GM23338 (cell line): ENCODE results near the gene RAPGEF5. TPM values are rescaled to one million over a fixed set of nuclear protein-coding genes. Genes with fewer than 3 reads are reported as not detected.
A peak's percentile ranks its signal among the peaks of the same experiment; 100 is the strongest.

Experiments
- ATAC-seq: fragments of 200-7000 bp; cut with Tn5 transposase; 3 replicates; pipeline ENCODE4 v1.9.1; 2020
- DNase-seq: peaks from one replicate; pipeline ENCODE4 v3.0.0-alpha.2; 2015; ENCODE audit warnings: low spot score
- H2AFZ ChIP-seq: fragments of 200-600 bp; sonication (generic); 2 replicates; pipeline ENCODE4 v1.8.0; 2016; ENCODE audit warnings: antibody characterized with exemption, mild to moderate bottlenecking, moderate library complexity
- H3F3A ChIP-seq: fragments of 200-600 bp; sonication (generic); replicated peaks from 2 replicates; pipeline ENCODE4 v1.8.0; 2017; ENCODE audit warnings: antibody characterized with exemption, mixed run types, low read depth
- H3K27ac ChIP-seq: fragments of 200-600 bp; sonication (generic); 2 replicates; pipeline ENCODE4 v1.6.1; 2016; ENCODE audit warnings: low read depth
- H3K27me3 ChIP-seq: fragments of 200-600 bp; sonication (generic); 2 replicates; pipeline ENCODE4 v1.8.0; 2016; ENCODE audit warnings: mild to moderate bottlenecking, mixed run types, moderate library complexity; ENCODE audit not compliant: insufficient read depth
- H3K36me3 ChIP-seq: fragments of 200-600 bp; sonication (generic); 2 replicates; pipeline ENCODE4 v1.8.0; 2016; ENCODE audit warnings: mild to moderate bottlenecking; ENCODE audit not compliant: insufficient read depth
- H3K4me1 ChIP-seq: fragments of 200-600 bp; sonication (generic); 2 replicates; pipeline ENCODE4 v1.8.0; 2016; ENCODE audit warnings: mild to moderate bottlenecking, moderate library complexity; ENCODE audit not compliant: insufficient read depth
- H3K4me2 ChIP-seq: fragments of 200-600 bp; sonication (generic); 2 replicates; pipeline ENCODE4 v1.7.1; 2017; ENCODE audit warnings: mixed run types
- H3K4me3 ChIP-seq: fragments of 200-600 bp; sonication (generic); 2 replicates; pipeline ENCODE4 v1.6.1; 2016; ENCODE audit warnings: mixed run types
- H3K79me2 ChIP-seq: fragments of 200-600 bp; sonication (generic); replicated peaks from 2 replicates; pipeline ENCODE4 v1.8.0; 2017; ENCODE audit warnings: mild to moderate bottlenecking; ENCODE audit not compliant: insufficient read depth
- H3K9me2 ChIP-seq: fragments of 200-600 bp; sonication (generic); 2 replicates; pipeline ENCODE4 v1.8.0; 2017; ENCODE audit not compliant: insufficient read depth
- H4K20me1 ChIP-seq: fragments of 200-600 bp; sonication (generic); replicated peaks from 2 replicates; pipeline ENCODE4 v1.8.0; 2017; ENCODE audit warnings: mild to moderate bottlenecking; ENCODE audit not compliant: insufficient read depth
- H3K27ac Mint-ChIP-seq: 2 replicates; pipeline ENCODE4 v1.8.0; 2020; ENCODE audit warnings: inconsistent platforms, mild to moderate bottlenecking, moderate library complexity, mixed read lengths
- H3K27me3 Mint-ChIP-seq: 3 replicates; pipeline ENCODE4 v1.8.0; 2022; ENCODE audit warnings: low read depth, mild to moderate bottlenecking, moderate library complexity, mixed read lengths, inconsistent platforms; ENCODE audit not compliant: insufficient read depth, poor library complexity
- H3K36me3 Mint-ChIP-seq: 3 replicates; pipeline ENCODE4 v1.8.0; 2021; ENCODE audit warnings: low read depth, mild to moderate bottlenecking, inconsistent platforms, moderate library complexity, mixed read lengths
- H3K4me1 Mint-ChIP-seq: 3 replicates; pipeline ENCODE4 v1.8.0; 2020; ENCODE audit warnings: mild to moderate bottlenecking, inconsistent platforms, mixed read lengths
- H3K4me3 Mint-ChIP-seq: 3 replicates; pipeline ENCODE4 v1.8.0; 2021; ENCODE audit warnings: moderate library complexity, mild to moderate bottlenecking, inconsistent platforms, mixed read lengths
- H3K9me3 Mint-ChIP-seq: 3 replicates; pipeline ENCODE4 v1.8.0; 2020; ENCODE audit warnings: moderate library complexity, mild to moderate bottlenecking, inconsistent platforms, mixed read lengths
- CREB1 ChIP-seq: fragments of 250-450 bp; sonication (Bioruptor Pico); IDR thresholded peaks from 2 replicates; pipeline ENCODE4 v1.5.0; 2020; ENCODE audit warnings: low read depth, mild to moderate bottlenecking, moderate library complexity
- EZH2 ChIP-seq: fragments of 200-600 bp; sonication (generic); IDR thresholded peaks from one replicate; pipeline ENCODE4 v1.8.0; 2017; ENCODE audit warnings: antibody characterized with exemption, mild to moderate bottlenecking, low read depth; ENCODE audit not compliant: unreplicated experiment
- EZH2phosphoT487 ChIP-seq: fragments of 200-600 bp; sonication (generic); IDR thresholded peaks from one replicate; pipeline ENCODE4 v1.8.1; 2018; ENCODE audit warnings: antibody characterized with exemption; ENCODE audit not compliant: unreplicated experiment
- JUNB ChIP-seq: IDR thresholded peaks from one replicate; pipeline ENCODE4 v1.6.1; 2016; ENCODE audit warnings: antibody characterized with exemption; ENCODE audit not compliant: unreplicated experiment
- NANOG ChIP-seq: IDR thresholded peaks from 2 replicates; pipeline ENCODE4 v1.6.1; 2016; ENCODE audit warnings: antibody characterized with exemption, borderline replicate concordance
- POLR2AphosphoS5 ChIP-seq: IDR thresholded peaks from 2 replicates; pipeline ENCODE4 v1.6.1; 2016; ENCODE audit warnings: antibody characterized with exemption, low read depth
- ZNF114 ChIP-seq: fragments of 250-450 bp; sonication (Bioruptor Pico); IDR thresholded peaks from 2 replicates; pipeline ENCODE4 v1.5.0; 2020; ENCODE audit warnings: mild to moderate bottlenecking, moderate library complexity
- ZNF331 ChIP-seq: fragments of 250-450 bp; sonication (Bioruptor Pico); IDR thresholded peaks from 2 replicates; pipeline ENCODE4 v1.5.0; 2020; ENCODE audit warnings: low read depth, mild to moderate bottlenecking, moderate library complexity
- polyA plus RNA-seq: library from polyadenylated mRNA; unstranded; fragments of >200 nt; fragmentation: Nextera tagmentation; extraction: Ambion mirVana; gene quantifications from 2 replicates; pipeline ENCODE4 v1.2.1, GENCODE V29; 2016
- total RNA-seq: library from RNA; depleted of rRNA; stranded (reverse); fragments of >200 nt; shearing (Covaris generic); gene quantifications from 2 replicates; pipeline ENCODE4 v1.2.3, GENCODE V29; 2014
- TF ChIP-seq, protein P1 (sequence below): IDR thresholded peaks from one replicate; pipeline ENCODE4 v1.6.1; 2018; ENCODE audit warnings: antibody characterized with exemption; ENCODE audit not compliant: unreplicated experiment
- TF ChIP-seq, protein P2 (sequence below), 2 experiments: fragments of 200-600 bp in 1 of 2; sonication (generic) in 1 of 2; conservative IDR thresholded peaks; 2 replicates each; pipeline versions ENCODE4 v1.5.1 to v1.6.1; 2016 to 2017; ENCODE audit warnings: antibody characterized with exemption in 2 of 2, low read depth in 2 of 2, mild to moderate bottlenecking in 2 of 2, moderate library complexity in 1 of 2

Gene RAPGEF5
- total and polyA plus RNA-seq, 2 experiments from 2014 or later: 6.3 to 13.1 TPM

DNA sequence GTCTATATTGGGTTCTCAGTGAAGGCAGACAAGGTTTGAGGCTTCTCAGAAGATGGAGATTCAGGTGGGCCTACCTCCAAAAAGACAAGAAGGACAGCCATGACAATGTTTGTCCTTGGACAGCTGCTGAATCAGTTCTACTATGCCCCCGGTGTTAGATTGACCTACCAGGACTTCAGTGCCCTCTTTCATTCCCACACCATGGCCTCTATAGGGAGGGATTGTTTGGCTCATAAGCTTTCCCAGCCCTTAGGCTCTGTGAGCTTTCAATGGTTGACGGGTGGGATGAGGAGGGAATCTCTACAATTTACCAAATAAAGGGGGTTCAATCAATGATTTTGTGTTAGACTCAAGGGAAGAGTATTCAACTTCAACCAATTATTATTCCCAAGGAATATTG, 23.4 kb upstream of the RAPGEF5 start:
- H3K4me1 Mint-ChIP-seq: peaks cover 13% of the 10 kb centered on the region; the same call in 2 of the 3 replicates

DNA sequence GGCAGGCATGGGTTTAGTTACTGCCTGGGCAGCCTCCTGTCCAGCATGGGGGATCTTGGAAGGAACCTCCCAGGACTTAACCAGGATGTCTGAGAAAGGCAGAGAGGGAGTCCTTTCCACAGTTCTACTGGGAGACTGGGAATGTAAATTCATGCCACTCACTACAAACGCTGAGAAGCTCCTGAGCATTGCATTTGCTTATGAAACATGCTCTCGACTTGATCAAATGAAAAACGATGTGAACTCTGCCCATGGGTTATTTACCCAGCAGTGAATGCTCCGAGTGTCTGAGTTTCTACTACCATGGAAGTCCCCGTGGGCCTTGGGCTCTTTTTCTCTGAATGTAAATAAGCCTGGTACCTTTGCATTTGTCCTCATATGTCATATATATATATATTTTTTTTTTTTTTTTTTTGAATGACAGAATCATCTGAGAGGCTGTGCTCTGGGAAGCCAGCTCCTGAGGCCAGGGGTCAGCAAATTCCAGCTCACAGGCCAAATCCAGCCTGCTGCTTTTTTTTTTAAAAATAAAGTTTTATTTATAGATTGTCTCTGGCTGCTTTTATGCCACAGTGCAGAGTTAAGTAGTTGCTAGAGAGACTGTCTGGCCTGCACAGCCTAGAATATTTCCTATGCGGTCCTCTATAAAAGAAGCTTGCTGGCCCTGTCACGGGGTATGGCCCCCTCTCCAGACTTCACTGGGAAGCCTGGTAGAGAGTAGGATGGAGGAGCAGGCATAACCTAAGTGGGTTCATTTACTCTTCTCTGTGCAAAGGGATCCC, 21.4 kb upstream of the RAPGEF5 start:
- peaks cover 2% of the 10 kb centered on the region for H3K27me3 Mint-ChIP-seq
- no peaks in the 10 kb centered on the region for H3K27me3 ChIP-seq
- H3F3A ChIP-seq: no peaks in the 10 kb centered on the region
- no peak overlapping the region for H3K4me2 ChIP-seq
- H3K27ac Mint-ChIP-seq: no peak overlapping the region
- H3K36me3 ChIP-seq: no peaks in the 10 kb centered on the region
- no peaks in the 10 kb centered on the region for H3K36me3 Mint-ChIP-seq
- H3K79me2 ChIP-seq: no peaks in the 10 kb centered on the region
- H3K4me3 ChIP-seq: no peak overlapping the region
- no peak overlapping the region for H3K4me3 Mint-ChIP-seq
- peaks cover 13% of the 10 kb centered on the region; the same call in 2 of the 3 replicates for H3K4me1 Mint-ChIP-seq
- H4K20me1 ChIP-seq: no peaks in the 10 kb centered on the region
- ATAC-seq: no peak
- DNase-seq: no peak
- no peak overlapping the region for H2AFZ ChIP-seq
- no peaks in the 10 kb centered on the region for H3K9me3 Mint-ChIP-seq
- H3K9me2 ChIP-seq: no peaks in the 10 kb centered on the region
- H3K27ac ChIP-seq: no peak overlapping the region
- H3K4me1 ChIP-seq: peaks cover 6% of the 10 kb centered on the region; the same call in 1 of the 2 replicates
- no peak for TF ChIP-seq EZH2phosphoT487
- TF ChIP-seq POLR2AphosphoS5: no peak
- no peak for TF ChIP-seq CREB1 (CRISPR knock-in tag)
- TF ChIP-seq JUNB: no peak
- TF ChIP-seq NANOG: no peak
- TF ChIP-seq ZNF114: no peak
- TF ChIP-seq EZH2: no peak
- TF ChIP-seq, protein P1, sequence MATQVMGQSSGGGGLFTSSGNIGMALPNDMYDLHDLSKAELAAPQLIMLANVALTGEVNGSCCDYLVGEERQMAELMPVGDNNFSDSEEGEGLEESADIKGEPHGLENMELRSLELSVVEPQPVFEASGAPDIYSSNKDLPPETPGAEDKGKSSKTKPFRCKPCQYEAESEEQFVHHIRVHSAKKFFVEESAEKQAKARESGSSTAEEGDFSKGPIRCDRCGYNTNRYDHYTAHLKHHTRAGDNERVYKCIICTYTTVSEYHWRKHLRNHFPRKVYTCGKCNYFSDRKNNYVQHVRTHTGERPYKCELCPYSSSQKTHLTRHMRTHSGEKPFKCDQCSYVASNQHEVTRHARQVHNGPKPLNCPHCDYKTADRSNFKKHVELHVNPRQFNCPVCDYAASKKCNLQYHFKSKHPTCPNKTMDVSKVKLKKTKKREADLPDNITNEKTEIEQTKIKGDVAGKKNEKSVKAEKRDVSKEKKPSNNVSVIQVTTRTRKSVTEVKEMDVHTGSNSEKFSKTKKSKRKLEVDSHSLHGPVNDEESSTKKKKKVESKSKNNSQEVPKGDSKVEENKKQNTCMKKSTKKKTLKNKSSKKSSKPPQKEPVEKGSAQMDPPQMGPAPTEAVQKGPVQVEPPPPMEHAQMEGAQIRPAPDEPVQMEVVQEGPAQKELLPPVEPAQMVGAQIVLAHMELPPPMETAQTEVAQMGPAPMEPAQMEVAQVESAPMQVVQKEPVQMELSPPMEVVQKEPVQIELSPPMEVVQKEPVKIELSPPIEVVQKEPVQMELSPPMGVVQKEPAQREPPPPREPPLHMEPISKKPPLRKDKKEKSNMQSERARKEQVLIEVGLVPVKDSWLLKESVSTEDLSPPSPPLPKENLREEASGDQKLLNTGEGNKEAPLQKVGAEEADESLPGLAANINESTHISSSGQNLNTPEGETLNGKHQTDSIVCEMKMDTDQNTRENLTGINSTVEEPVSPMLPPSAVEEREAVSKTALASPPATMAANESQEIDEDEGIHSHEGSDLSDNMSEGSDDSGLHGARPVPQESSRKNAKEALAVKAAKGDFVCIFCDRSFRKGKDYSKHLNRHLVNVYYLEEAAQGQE: no peak
- TF ChIP-seq ZNF331 (CRISPR knock-in tag): no peak

More for the DNA sequence above, 23.4 kb upstream of the RAPGEF5 start:
- Histone ChIP-seq H3K9me2 (no peaks in the 10 kb centered on the region), H3K27ac (no peak overlapping the region), H3K79me2 (no peaks in the 10 kb centered on the region), H3K4me1 (peaks cover 6% of the 10 kb centered on the region; the same call in 1 of the 2 replicates), H3K27me3 (no peaks in the 10 kb centered on the region), H2AFZ (no peak overlapping the region), H3K4me3 (no peak overlapping the region), H4K20me1 (no peaks in the 10 kb centered on the region), H3F3A (no peaks in the 10 kb centered on the region), H3K36me3 (no peaks in the 10 kb centered on the region), H3K4me2 (no peak overlapping the region)
- peaks cover 2% of the 10 kb centered on the region for H3K27me3 Mint-ChIP-seq
- H3K36me3 Mint-ChIP-seq: no peaks in the 10 kb centered on the region
- DNase-seq (no peak), ATAC-seq (peak; percentile 67)
- no peaks in the 10 kb centered on the region for H3K9me3 Mint-ChIP-seq
- no peak overlapping the region for H3K27ac Mint-ChIP-seq
- no peak overlapping the region for H3K4me3 Mint-ChIP-seq
- TF ChIP-seq EZH2 (no peak), POLR2AphosphoS5 (no peak), JUNB (no peak)
- TF ChIP-seq, protein P2, sequence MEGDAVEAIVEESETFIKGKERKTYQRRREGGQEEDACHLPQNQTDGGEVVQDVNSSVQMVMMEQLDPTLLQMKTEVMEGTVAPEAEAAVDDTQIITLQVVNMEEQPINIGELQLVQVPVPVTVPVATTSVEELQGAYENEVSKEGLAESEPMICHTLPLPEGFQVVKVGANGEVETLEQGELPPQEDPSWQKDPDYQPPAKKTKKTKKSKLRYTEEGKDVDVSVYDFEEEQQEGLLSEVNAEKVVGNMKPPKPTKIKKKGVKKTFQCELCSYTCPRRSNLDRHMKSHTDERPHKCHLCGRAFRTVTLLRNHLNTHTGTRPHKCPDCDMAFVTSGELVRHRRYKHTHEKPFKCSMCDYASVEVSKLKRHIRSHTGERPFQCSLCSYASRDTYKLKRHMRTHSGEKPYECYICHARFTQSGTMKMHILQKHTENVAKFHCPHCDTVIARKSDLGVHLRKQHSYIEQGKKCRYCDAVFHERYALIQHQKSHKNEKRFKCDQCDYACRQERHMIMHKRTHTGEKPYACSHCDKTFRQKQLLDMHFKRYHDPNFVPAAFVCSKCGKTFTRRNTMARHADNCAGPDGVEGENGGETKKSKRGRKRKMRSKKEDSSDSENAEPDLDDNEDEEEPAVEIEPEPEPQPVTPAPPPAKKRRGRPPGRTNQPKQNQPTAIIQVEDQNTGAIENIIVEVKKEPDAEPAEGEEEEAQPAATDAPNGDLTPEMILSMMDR (conservative IDR thresholded peaks at IDR 0.05; ENCODE audit: low read depth in 2 of 2): peak in 1 of 2 experiments; percentile 31; a peak in 2 of 4 replicates
